ENCODE results near the gene SIGLEC1. TPM values are rescaled to one million over a fixed set of nuclear protein-coding genes. Genes with fewer than 3 reads are reported as not detected.

SIGLEC1 gene
- total and polyA plus RNA-seq, 2 donors (not counting 1 experiment from before 2014, with no cell fraction given) = 0.06 to 0.15 TPM

- 100% methylated on average over 6 of the region's 15 CpGs for WGBS (ENCODE audit: insufficient coverage)
- no peaks in the 10 kb centered on the region for H4K20me1 ChIP-seq (ENCODE audit: control insufficient read depth, insufficient read depth, low read length, poor library complexity, severe bottlenecking)
- no peaks in the 10 kb centered on the region for H3K9me3 Mint-ChIP-seq (ENCODE audit: insufficient read depth)
- ChIA-PET CTCF (interaction anchor here (0.6 kb wide), 1 partner anchor 205 kb away, joined by 3 read pairs; no protein-coding TSS in a partner anchor), POLR2A (no interaction called here)
- no peak overlapping the region for H3K4me3 Mint-ChIP-seq
- no peak for TF ChIP-seq CTCF (IDR thresholded peaks at IDR 0.05)
- no peak for TF ChIP-seq EZH2 (IDR thresholded peaks at IDR 0.05; ENCODE audit: borderline replicate concordance, insufficient read depth, low read depth, low read length, poor library complexity, severe bottlenecking)
- peaks cover 4% of the 10 kb centered on the region for H3K4me1 Mint-ChIP-seq
- peaks cover 0 to 9% (median 0%) of the 10 kb centered on the region in 3 donors for H3K9me3 ChIP-seq (ENCODE audit: control extremely low read depth in 1 of 3, control insufficient read depth in 2 of 3, insufficient read depth in 1 of 3, low read length in 2 of 3)
- H3K4me2 ChIP-seq (replicated peaks; ENCODE audit: low read depth, low read length, poor library complexity, severe bottlenecking) = no peak overlapping the region
- H3K27me3 Mint-ChIP-seq = peaks cover 23% of the 10 kb centered on the region
- H3K4me1 ChIP-seq (ENCODE audit: control insufficient read depth in 2 of 2, insufficient read depth in 2 of 2, low read length in 2 of 2) = peaks cover 0 to 8% of the 10 kb centered on the region in 2 donors
- no peak overlapping the region for H3K9ac ChIP-seq (ENCODE audit: low read length)
- no peak overlapping the region for H3K4me3 ChIP-seq (ENCODE audit: control extremely low read depth in 1 of 5, extremely low read depth in 1 of 5, insufficient read depth in 1 of 5, low read depth in 2 of 5, low read length in 4 of 5)
- H3K27me3 ChIP-seq (replicated peaks in 1 of 4; ENCODE audit: control extremely low read depth in 1 of 4, control insufficient read depth in 3 of 4, insufficient read depth in 4 of 4, low read length in 3 of 4) = peaks cover 0 to 18% (median 2%) of the 10 kb centered on the region in 4 experiments
- no peak for DNase-seq
- no peaks in the 10 kb centered on the region for H3K36me3 ChIP-seq (replicated peaks in 1 of 2; ENCODE audit: control extremely low read depth in 1 of 2, control insufficient read depth in 1 of 2, extremely low read depth in 1 of 2, insufficient read depth in 2 of 2, low read length in 1 of 2)
- no peak overlapping the region for H3K27ac ChIP-seq (ENCODE audit: low read length in 2 of 2)
- no peak for ATAC-seq (ENCODE audit: low read depth)
- no peak overlapping the region for H3K27ac Mint-ChIP-seq
- no peaks in the 10 kb centered on the region for H3K79me2 ChIP-seq (ENCODE audit: control insufficient read depth, insufficient read depth, low read length)
- intact Hi-C loops (cut with micrococcal nuclease) = no loop called here
- H2AFZ ChIP-seq (ENCODE audit: insufficient read depth, low read depth, low read length, poor library complexity, severe bottlenecking) = no peak overlapping the region
These were observed 28.4 kb upstream of the SIGLEC1 start for GRCh38 chr20:3740615-3741301.

GRCh38 chr20:3739926-3740451 lies 27.6 kb upstream of the SIGLEC1 start:
- DNase-seq (no peak), ATAC-seq (ENCODE audit: low read depth) (no peak)
- ChIA-PET CTCF (no interaction called here), POLR2A (no interaction called here)
- Histone ChIP-seq H4K20me1 (ENCODE audit: control insufficient read depth, insufficient read depth, low read length, poor library complexity, severe bottlenecking) (no peaks in the 10 kb centered on the region), H3K4me2 (replicated peaks; ENCODE audit: low read depth, low read length, poor library complexity, severe bottlenecking) (no peak overlapping the region), H3K79me2 (ENCODE audit: control insufficient read depth, insufficient read depth, low read length) (no peaks in the 10 kb centered on the region), H3K4me3 (ENCODE audit: control extremely low read depth in 1 of 5, extremely low read depth in 1 of 5, insufficient read depth in 1 of 5, low read depth in 2 of 5, low read length in 4 of 5) (no peak overlapping the region), H3K9me3 (ENCODE audit: control extremely low read depth in 1 of 3, control insufficient read depth in 2 of 3, insufficient read depth in 1 of 3, low read length in 2 of 3) (peaks cover 0 to under 1% (median 0%) of the 10 kb centered on the region in 3 donors), H3K4me1 (ENCODE audit: control insufficient read depth in 2 of 2, insufficient read depth in 2 of 2, low read length in 2 of 2) (peaks cover 0 to 2% of the 10 kb centered on the region in 2 donors), H3K9ac (ENCODE audit: low read length) (no peak overlapping the region), H3K27ac (ENCODE audit: low read length in 2 of 2) (no peak overlapping the region), H3K27me3 (replicated peaks in 1 of 4; ENCODE audit: control extremely low read depth in 1 of 4, control insufficient read depth in 3 of 4, insufficient read depth in 4 of 4, low read length in 3 of 4) (peaks cover 0 to 13% (median under 1%) of the 10 kb centered on the region in 4 experiments), H3K36me3 (replicated peaks in 1 of 2; ENCODE audit: control extremely low read depth in 1 of 2, control insufficient read depth in 1 of 2, extremely low read depth in 1 of 2, insufficient read depth in 2 of 2, low read length in 1 of 2) (no peaks in the 10 kb centered on the region), H2AFZ (ENCODE audit: insufficient read depth, low read depth, low read length, poor library complexity, severe bottlenecking) (no peak overlapping the region)
- Mint-ChIP-seq H3K27me3 (peaks cover 26% of the 10 kb centered on the region), H3K27ac (no peak overlapping the region), H3K4me1 (peaks cover 1% of the 10 kb centered on the region), H3K4me3 (no peak overlapping the region), H3K9me3 (ENCODE audit: insufficient read depth) (no peaks in the 10 kb centered on the region)
- WGBS (ENCODE audit: insufficient coverage) = 42% methylated on average over 3 of the region's 7 CpGs
- TF ChIP-seq EZH2 (IDR thresholded peaks at IDR 0.05; ENCODE audit: borderline replicate concordance, insufficient read depth, low read depth, low read length, poor library complexity, severe bottlenecking) (no peak), CTCF (IDR thresholded peaks at IDR 0.05) (no peak)
- intact Hi-C loops (cut with micrococcal nuclease) = no loop called here

Data from B cell (primary cell).